HT-29 (cell line): Measurements from ENCODE around the gene CTSC. TPM values are rescaled to one million over a fixed set of nuclear protein-coding genes. Genes with fewer than 3 reads are reported as not detected.
"Not testable (repeated sequence)": the region's sequence is repeated elsewhere in the genome, so short reads cannot be mapped to it uniquely, and the experiment has no call there.

Experiments used
- DNase-seq: peaks from one replicate; pipeline ENCODE4 v3.0.0-alpha.2; 2015; ENCODE audit warnings: low spot score
- total RNA-seq: library from RNA; depleted of rRNA; stranded (reverse); fragments of >200 nt; shearing (Covaris generic); gene quantifications from 2 replicates; pipeline ENCODE4 v1.2.3, GENCODE V29; 2014

The CTSC gene
- total RNA-seq, 1 experiment from 2014 or later, result 91.1 TPM

GRCh38 chr11:88353386-88353785, 15.8 kb upstream of the CTSC start:
- no peak for DNase-seq

- DNase-seq, result peak; percentile 52
Observed at GRCh38 chr11:88352139-88352538, 14.6 kb upstream of the CTSC start.

- no peak for DNase-seq
Observed at GRCh38 chr11:88348870-88349269, 11.3 kb upstream of the CTSC start.

- DNase-seq, result no peak
Observed at GRCh38 chr11:88345949-88346348, 8.4 kb upstream of the CTSC start.

- DNase-seq, result no peak
Observed at GRCh38 chr11:88345408-88345807, 7.9 kb upstream of the CTSC start.

GRCh38 chr11:88344869-88345268, 7.3 kb upstream of the CTSC start:
- no peak for DNase-seq

GRCh38 chr11:88341522-88342251, 4.2 kb upstream of the CTSC start:
- DNase-seq, result no peak

GRCh38 chr11:88340366-88340935, 2.9 kb upstream of the CTSC start:
- DNase-seq, result no peak

GRCh38 chr11:88337987-88338668, 592 bp upstream of the CTSC start:
- peak; percentile 79 for DNase-seq

- no peak for DNase-seq
Observed at GRCh38 chr11:88335284-88335683, 2.3 kb downstream of the CTSC start.

- DNase-seq, result no peak
Observed at GRCh38 chr11:88333862-88334261, 3.7 kb downstream of the CTSC start.

GRCh38 chr11:88332851-88333250, 4.7 kb downstream of the CTSC start:
- no peak for DNase-seq

- DNase-seq, result no peak
Observed at GRCh38 chr11:88330826-88331428, 6.6 kb downstream of the CTSC start.

- no peak for DNase-seq
Observed at GRCh38 chr11:88329563-88330250, 7.8 kb downstream of the CTSC start.

- DNase-seq, result no peak
Observed at GRCh38 chr11:88327462-88328143, 9.9 kb downstream of the CTSC start.

- DNase-seq, result no peak
Observed at GRCh38 chr11:88327061-88327460, 10.5 kb downstream of the CTSC start.

- DNase-seq, result no peak
Observed at GRCh38 chr11:88326099-88326498, 11.4 kb downstream of the CTSC start.

- no peak for DNase-seq
Observed at GRCh38 chr11:88324562-88325345, 12.8 kb downstream of the CTSC start.

GRCh38 chr11:88322881-88323280, 14.7 kb downstream of the CTSC start:
- DNase-seq, result not testable (repeated sequence)

- DNase-seq, result not testable (repeated sequence)
Observed at GRCh38 chr11:88321412-88321811, 16.1 kb downstream of the CTSC start.
